HG02763 (cell line): ENCODE measurements around the gene ANO6.
"Not testable (repeated sequence)": the region's sequence is repeated elsewhere in the genome, so short reads cannot be mapped to it uniquely, and the experiment has no call there.

ENCODE experiments used
- ATAC-seq: cut with Tn5 transposase; IDR thresholded peaks from one replicate; pipeline ENCODE4 v1.9.1; 2021; ENCODE audit warnings: mild to moderate bottlenecking, moderate library complexity; ENCODE audit not compliant: unreplicated experiment

Gene ANO6

GRCh38 chr12:45389426-45389825 is 173.5 kb downstream of the ANO6 start:
- no peak for ATAC-seq

- not testable (repeated sequence) for ATAC-seq
Measured at GRCh38 chr12:45397499-45397898, 181.6 kb downstream of the ANO6 start.

- ATAC-seq: no peak
Measured at GRCh38 chr12:45398552-45398951, 182.7 kb downstream of the ANO6 start.

GRCh38 chr12:45400991-45401390 is 185.1 kb downstream of the ANO6 start:
- no peak for ATAC-seq

- ATAC-seq: no peak
Measured at GRCh38 chr12:45402288-45402687, 186.4 kb downstream of the ANO6 start.

GRCh38 chr12:45406988-45407850 is 191.3 kb downstream of the ANO6 start:
- no peak for ATAC-seq

- no peak for ATAC-seq
Measured at GRCh38 chr12:45407981-45408728, 192.3 kb downstream of the ANO6 start.

DNA sequence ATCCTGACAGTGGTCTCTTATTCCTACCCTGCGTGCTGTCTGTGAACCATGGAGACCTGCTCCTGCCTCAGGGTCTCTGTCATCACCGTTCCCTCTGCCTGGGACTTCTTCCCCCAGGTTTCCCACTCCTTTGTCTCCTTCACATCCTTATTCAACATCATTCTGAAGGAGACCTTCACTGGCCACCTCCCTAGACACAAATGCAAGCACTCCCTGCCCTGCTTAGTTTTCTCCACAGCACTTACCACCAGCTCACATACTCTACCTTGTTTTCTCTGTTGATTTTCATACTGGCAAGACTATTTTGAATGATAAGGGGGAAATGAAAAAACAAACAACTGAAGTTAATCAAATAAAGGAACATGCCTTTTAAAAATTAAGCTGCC is 192.8 kb downstream of the ANO6 start:
- no peak for ATAC-seq

DNA sequence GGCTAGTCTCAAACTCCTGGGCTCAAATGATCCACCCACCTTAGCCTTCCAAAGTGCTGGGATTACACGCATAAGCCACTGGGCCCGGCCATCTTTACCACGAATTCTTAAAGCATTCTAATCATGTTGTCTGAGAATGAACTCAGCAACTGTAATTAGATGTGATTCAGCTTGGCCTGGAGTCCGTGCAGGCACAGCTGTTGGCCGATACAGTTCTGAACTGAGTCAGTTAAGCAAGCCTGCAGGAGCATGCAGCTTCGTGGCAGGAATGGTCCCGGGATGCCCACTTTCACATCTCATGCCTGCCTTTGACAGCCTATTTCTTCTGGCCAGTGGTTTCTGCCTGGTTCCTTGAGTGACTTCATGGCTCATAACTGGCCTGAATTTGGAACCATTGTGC is 194.1 kb downstream of the ANO6 start:
- no peak for ATAC-seq

DNA sequence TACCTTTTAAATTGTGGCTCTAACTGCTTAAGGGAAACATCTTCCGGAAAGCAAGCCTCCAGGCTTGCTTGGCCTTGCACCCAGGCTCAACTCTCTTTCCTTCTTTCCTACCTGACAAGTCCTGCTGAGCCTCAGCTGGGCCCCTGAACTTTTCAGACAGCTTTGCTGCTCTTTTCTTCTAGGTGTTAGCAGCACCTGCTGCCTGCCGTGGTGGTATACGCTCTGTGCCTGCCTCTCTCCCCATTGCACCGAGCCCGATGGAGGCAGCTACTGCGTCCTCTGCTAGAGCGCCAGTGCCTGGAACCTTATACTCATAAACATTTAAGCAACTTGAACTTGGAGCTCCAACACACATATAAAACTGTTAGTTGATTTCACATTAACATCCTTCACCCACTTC is 195.7 kb downstream of the ANO6 start:
- no peak for ATAC-seq

- peak; percentile 91 for ATAC-seq
Measured at GRCh38 chr12:45415393-45415817, 199.5 kb downstream of the ANO6 start.

GRCh38 chr12:45416126-45416525 is 200.2 kb downstream of the ANO6 start:
- no peak for ATAC-seq

- no peak for ATAC-seq
Measured at GRCh38 chr12:45418520-45418919, 202.6 kb downstream of the ANO6 start.

- ATAC-seq: no peak
Measured at GRCh38 chr12:45419317-45419814, 203.5 kb downstream of the ANO6 start.

DNA sequence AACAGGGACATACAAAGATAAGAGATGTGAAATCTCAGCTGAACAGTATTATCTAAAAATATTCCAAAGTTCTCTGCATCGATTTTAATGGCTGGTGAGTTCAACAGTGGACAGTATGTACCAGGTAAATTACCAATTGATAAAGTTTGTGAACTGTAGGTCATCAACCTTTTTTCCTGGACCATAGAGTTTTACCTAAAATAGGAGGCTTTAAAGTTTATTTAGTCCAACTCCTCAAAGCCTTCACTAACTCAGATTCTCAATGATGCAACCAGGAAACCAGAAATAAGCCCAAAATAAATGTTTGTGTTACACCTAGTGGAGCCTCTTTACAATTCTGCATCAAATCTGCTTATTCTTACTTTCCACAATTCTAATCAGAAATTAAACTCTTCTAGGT is 205.8 kb downstream of the ANO6 start:
- ATAC-seq: no peak

- no peak for ATAC-seq
Measured at GRCh38 chr12:45423931-45424330, 208.0 kb downstream of the ANO6 start.

DNA sequence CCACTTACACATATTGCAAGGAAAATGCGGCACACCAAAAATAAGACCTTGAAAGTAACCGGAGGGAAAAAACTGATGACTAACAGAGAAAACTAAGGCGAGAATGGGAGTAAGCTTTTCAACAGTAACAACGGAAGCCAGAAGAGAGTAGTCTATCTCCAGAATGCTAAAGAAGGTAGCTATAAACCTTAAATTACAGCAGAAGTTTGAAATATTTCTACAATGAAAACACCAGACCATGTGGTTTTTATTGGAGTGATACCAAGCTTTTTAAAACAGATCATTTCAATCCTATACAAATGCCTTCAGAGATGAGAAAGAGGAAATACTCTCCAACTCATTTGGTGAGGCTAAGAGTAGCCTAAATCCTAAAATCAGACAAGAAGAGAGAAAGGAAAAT is 209.5 kb downstream of the ANO6 start:
- no peak for ATAC-seq

DNA sequence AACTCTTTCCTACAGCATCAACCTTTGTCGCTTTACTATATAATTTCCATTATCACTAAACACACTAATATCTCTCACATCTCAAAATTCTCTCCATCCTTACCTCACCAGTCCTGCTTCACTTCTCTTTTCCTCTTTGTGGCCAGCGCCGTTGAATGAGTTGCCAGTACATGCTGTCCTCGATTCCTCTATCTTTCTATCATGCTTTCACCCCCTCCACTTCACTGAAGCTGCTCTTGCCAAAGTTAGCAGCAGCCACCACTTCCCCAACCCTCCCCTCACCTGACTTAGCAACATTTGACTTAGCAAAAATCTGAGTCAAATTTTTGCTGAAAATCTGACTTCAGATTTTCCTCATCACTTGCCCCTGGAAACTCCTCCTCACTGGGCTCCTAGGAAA is 210.4 kb downstream of the ANO6 start:
- ATAC-seq: no peak

GRCh38 chr12:45427042-45427441 is 211.1 kb downstream of the ANO6 start:
- ATAC-seq: no peak

GRCh38 chr12:45429831-45430230 is 213.9 kb downstream of the ANO6 start:
- ATAC-seq: no peak

DNA sequence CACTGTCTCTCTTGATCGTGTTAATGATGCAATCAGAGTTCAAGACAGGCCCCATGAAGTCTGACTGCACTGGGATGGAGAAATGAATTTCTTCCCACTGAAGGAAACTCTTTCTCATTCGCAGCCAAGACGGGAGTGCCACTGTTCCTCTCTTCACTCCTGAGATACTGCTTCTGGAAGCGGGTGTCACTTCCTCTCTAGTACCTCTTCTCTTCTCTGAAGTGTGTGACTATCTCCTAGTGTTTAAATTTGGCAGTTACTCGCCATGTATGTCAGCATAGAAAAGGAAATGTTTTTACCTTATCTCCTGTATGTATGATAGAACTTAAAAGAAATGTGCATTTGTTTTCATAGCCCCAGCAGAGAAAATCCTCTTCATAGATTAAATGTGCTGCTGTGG is 215.2 kb downstream of the ANO6 start:
- ATAC-seq: no peak

DNA sequence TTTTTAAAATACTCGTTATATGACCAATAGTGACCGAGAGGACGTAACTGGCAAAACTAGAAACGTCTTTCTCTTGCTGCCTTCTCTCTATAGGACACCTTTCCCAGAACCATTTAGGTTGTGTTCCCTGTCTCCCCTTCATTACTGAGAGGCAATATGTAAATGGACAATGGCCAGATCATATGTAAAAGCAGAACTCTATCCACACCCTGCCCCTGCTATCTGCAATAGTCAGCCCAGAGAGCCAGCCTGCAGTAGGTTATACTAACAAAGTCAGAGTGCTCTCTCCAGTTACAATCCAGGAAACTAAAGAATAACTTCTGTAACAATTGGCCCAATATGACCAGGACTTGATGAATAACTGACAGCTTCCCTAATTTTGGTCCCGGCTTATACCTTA is 216.8 kb downstream of the ANO6 start:
- ATAC-seq: no peak
